Measurements from ENCODE around the gene FGD5.

FGD5 gene

DNA sequence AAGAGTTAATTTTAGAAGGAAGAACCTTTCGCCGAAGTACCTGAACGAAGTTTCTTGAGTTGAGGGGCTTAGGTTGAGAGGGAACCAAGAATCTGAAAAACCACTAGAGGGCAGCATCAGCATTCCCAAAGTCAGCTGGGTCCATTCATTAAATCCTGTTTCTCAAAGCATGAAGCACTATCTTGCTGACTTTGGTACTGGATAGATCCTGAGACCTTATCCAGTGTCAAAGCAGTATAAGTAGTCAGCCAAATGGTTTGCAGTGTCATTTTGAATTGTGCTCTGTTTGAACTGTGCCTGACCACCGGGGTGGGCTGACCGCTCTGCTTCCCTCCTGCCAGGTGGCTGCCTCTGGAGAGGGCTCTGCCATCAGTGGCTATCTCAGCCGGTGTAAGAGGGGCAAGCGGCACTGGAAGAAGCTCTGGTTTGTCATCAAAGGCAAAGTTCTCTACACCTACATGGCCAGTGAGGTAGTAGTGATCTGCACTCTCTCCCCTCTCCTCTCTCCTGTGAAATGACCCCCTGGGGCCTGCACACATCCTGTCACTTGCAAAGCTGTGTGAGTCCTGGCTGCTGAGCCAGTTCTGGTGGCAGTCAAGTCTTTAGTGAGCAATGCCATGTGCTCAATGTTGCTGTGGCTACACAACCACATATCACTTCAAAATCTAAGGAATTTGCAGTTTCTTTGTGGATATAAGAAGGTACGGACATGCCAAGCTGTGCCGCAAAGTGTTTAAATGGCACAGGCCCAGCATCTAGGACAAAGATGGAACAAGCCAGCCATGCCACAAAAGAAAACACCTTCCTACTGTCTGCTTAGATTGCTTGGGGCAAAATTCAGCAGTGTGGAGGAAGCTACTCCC is 107.2 kb downstream of the FGD5 start:
- TF ChIP-seq GATA2 (IDR thresholded peaks at IDR 0.05; ENCODE audit: low read depth, low read length) (no peak), GATA3 (IDR thresholded peaks at IDR 0.05; ENCODE audit: low read depth, low read length) (no peak)

DNA sequence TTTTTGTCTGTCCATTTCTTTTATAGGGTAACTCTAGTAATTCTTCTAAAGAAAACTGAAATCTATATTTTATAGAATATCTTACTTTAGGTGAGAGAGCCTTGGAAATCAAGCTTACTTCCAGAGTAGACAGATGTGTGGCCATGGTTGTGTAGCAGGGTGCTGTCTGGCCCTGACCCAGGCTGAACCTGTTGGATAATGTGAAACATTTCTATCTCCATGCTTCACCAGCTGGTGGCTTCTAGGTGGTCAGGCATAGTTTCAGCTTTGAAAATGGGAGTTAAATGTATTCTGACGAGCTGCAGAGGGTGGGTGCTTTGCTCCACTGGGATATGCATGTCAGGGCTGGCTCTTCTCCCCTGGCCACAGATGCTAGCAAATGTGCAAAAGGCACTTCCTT is 107.8 kb downstream of the FGD5 start:
- no peak for TF ChIP-seq GATA2 (IDR thresholded peaks at IDR 0.05; ENCODE audit: low read depth, low read length)
- TF ChIP-seq GATA3 (IDR thresholded peaks at IDR 0.05; ENCODE audit: low read depth, low read length): no peak

DNA sequence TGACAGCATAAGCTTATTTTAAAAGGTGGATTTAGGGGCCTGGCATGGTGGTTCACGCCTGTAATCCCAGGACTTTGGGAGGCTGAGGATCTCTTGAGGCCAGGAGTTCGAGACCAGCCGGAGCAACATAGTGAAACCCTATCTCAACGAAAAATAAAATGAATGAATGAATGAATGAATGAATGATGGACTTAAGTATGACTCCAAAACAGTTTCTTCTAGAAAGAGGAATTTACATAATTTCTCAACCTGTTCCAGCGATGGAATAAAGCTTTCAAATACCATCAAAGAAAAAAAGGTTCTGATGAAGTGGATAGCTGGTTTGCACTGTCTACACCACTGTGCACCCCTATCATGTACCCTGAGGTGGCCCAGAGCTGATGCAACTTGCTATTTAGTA is 108.5 kb downstream of the FGD5 start:
- TF ChIP-seq GATA3 (IDR thresholded peaks at IDR 0.05; ENCODE audit: low read depth, low read length) (no peak), GATA2 (IDR thresholded peaks at IDR 0.05; ENCODE audit: low read depth, low read length) (no peak)

DNA sequence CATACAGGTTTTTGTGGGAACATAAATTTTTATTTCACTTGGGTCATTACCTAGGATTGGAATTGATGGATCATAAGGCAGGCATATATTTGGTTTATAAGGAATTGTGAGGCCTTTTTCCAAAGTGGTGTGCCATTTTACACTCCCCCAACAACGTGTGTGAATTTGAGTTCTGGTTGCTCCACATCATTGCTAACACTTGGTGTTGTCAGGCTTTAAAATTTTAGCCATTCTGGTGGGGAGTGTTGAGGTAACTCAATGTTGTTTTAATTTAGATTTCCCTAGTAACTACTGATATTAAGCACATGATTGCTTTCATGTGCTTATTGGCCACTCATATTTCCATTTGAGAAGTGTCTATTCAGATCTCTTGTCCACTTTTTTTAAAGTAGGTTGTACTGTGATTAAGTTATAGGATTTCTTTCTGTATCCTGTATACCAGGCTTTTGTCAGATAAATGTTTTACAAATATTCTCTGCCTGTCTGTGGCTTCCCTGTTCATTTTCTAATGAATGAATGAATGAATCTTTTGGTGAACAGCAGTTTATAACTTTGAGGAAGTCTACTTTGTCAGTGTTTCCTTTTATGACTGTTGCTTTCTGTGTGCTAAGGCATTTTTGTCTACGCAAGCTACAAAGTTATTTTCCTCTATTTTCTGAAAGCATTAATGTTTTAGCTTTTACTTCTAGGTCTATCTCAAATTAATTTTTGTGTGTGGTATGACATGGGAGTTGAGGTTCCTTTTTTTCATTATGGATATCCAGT is 110.7 kb downstream of the FGD5 start:
- TF ChIP-seq GATA3 (IDR thresholded peaks at IDR 0.05; ENCODE audit: low read depth, low read length): no peak
- TF ChIP-seq GATA2 (IDR thresholded peaks at IDR 0.05; ENCODE audit: low read depth, low read length): no peak

DNA sequence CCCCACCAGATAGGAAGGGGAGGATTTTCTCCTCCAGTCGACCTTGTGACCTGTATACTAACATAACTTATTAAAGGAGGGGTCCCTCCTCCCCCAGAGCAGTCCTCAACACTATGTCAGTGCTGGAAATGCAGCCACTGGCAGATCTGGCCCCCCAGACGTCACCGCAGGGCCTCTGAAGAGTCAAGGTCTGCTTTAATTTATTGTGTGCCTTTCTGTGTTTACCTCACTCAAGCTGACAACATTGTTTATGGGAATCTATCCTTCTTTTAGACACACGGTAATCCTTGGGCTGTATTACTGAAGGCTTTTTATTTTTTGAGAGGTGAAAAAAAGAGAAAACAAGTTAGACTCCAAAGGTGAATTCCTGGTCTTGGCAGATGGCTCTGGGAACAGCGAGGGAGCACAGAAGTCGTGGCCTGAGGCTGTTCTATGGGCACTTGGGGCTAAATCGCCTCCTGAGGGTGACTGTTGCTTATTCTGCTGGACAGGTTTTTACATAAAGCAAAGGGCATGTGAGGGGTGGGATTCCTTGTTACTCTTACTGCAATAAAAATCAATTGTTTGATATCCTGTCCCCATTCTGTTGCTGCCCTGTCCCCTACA is 115.2 kb downstream of the FGD5 start:
- TF ChIP-seq GATA2 (IDR thresholded peaks at IDR 0.05; ENCODE audit: low read depth, low read length) (no peak), GATA3 (IDR thresholded peaks at IDR 0.05; ENCODE audit: low read depth, low read length) (no peak)

DNA sequence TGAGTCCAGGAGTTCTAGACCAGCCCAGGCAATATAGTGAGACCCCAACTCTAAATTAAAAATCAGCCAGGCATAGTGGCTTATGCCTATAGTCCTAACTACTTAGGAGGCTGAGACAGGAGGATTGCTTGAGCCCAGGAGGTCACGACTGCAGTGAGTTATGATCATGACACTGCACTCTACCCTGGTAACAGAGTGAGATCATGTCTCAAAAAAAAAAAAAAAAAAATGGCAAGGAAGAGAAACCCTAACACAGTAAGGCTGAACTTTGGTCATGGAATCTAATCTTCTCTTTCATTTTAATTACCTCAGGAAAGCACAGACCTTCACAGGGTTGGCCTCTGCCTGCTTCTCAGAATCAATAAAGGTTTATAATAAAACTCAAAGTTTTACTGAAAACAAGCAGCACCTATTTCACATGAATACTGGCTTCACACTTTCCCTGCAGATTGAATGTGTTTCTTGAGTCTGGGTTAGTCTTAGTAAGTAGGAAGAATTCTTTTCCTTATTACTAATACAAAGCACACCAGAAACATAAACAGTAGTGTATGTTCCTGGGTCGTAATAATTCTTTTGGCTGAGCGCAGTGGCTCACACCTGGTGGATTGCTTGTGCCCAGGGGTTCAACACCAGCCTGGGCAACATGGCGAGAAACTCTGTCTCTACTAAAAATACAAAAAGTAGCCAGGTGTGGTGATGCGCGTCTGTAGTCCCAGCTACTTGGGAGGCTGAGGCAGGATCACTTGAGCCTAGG is 117.0 kb downstream of the FGD5 start:
- TF ChIP-seq GATA3 (IDR thresholded peaks at IDR 0.05; ENCODE audit: low read depth, low read length): no peak
- no peak for TF ChIP-seq GATA2 (IDR thresholded peaks at IDR 0.05; ENCODE audit: low read depth, low read length)

DNA sequence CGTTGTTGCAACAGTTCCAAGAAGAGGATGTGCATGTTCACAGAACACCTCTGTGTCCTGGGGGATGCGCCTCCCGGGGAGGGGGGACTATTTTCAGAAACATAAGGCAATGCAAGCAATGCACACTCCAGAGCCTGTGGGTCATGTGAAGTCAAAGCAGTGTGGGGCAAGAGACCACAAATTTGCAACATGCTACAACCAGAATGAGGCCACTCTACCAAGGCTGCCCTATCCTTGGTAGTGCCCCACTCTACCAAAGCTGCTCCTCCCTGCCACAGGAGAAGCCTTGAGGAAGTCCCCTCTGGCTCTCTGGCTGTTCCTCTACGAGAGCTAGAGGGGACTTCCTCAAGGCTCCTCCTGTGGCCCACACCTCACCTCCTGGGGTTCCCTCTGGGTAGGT is 120.2 kb downstream of the FGD5 start:
- no peak for TF ChIP-seq GATA2 (IDR thresholded peaks at IDR 0.05; ENCODE audit: low read depth, low read length)
- no peak for TF ChIP-seq GATA3 (IDR thresholded peaks at IDR 0.05; ENCODE audit: low read depth, low read length)

DNA sequence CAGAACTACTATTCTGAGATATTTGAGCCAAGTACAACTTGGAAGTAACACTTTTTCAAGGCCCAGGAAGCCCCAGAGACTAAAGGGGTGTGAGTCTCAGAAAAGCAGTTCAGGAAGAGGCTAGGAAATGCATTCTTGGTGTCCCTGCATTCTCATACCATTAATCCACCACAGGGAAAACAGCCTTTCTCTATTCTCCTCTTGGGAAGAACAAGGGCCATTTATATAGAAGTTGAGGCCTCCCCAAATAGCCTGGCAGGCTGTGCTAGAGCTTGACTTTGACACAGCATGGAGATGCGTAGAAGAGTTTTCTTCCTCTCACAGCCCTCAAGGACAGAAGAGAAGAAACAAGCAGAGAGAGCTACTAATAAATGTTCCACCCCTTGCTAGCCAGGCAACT is 123.1 kb downstream of the FGD5 start:
- TF ChIP-seq GATA2 (IDR thresholded peaks at IDR 0.05; ENCODE audit: low read depth, low read length): no peak
- TF ChIP-seq GATA3 (IDR thresholded peaks at IDR 0.05; ENCODE audit: low read depth, low read length): no peak

DNA sequence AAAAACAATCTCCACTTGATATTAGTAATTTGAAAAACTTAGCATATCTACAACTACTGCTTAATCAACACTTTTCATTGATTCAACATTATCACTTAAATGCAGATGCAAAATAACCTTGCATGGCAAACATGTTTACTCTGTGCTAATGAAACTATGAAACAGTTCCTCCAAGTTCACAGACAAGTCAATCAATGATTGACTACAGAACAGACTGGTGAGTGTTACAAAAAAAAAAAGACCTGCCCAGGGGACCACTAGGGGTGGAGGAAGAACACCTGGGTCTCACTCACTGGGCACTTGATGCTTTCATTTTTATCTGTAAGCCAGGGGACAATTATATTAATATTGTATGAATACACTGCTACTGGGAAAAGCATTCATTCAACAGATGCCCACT is 124.3 kb downstream of the FGD5 start:
- TF ChIP-seq GATA2 (IDR thresholded peaks at IDR 0.05; ENCODE audit: low read depth, low read length) (no peak), GATA3 (IDR thresholded peaks at IDR 0.05; ENCODE audit: low read depth, low read length) (no peak)

DNA sequence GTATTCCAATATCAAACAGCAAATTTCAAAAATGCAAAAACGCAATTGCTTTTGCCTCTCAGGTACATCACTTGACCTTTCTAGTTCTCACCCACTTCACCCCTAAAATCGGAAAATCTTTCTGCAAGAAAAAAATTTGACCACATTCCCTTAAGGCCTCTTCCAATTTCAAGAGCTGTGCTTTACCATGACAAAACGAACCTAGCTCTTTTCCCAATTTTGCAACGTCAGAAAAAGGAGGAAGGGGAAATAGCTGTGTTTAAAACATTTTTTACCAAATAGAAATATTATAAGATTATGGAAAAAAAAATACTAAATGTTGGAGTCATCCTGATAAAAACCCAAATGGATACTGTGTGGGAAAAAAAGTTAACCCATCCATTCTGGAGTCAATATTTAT is 127.5 kb downstream of the FGD5 start:
- no peak for TF ChIP-seq GATA2 (IDR thresholded peaks at IDR 0.05; ENCODE audit: low read depth, low read length)
- no peak for TF ChIP-seq GATA3 (IDR thresholded peaks at IDR 0.05; ENCODE audit: low read depth, low read length)

DNA sequence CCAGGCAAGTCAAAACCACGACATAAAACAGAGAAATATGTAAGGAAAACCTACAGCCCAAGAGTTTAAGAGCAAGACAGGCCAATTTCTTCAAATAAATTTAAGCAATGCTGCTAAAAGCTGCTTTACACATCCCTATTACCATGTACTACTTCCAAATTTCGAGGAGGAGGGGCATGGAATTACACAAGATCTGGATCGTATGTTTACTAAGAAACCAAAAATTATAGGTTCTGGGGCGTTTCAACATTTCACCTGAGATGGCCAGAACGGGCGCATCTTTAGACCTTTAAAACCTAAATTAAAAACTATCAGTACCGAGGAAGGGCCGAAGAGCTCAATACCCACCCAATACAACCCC is 128.0 kb downstream of the FGD5 start:
- TF ChIP-seq GATA3 (IDR thresholded peaks at IDR 0.05; ENCODE audit: low read depth, low read length) (no peak), GATA2 (IDR thresholded peaks at IDR 0.05; ENCODE audit: low read depth, low read length) (no peak)

DNA sequence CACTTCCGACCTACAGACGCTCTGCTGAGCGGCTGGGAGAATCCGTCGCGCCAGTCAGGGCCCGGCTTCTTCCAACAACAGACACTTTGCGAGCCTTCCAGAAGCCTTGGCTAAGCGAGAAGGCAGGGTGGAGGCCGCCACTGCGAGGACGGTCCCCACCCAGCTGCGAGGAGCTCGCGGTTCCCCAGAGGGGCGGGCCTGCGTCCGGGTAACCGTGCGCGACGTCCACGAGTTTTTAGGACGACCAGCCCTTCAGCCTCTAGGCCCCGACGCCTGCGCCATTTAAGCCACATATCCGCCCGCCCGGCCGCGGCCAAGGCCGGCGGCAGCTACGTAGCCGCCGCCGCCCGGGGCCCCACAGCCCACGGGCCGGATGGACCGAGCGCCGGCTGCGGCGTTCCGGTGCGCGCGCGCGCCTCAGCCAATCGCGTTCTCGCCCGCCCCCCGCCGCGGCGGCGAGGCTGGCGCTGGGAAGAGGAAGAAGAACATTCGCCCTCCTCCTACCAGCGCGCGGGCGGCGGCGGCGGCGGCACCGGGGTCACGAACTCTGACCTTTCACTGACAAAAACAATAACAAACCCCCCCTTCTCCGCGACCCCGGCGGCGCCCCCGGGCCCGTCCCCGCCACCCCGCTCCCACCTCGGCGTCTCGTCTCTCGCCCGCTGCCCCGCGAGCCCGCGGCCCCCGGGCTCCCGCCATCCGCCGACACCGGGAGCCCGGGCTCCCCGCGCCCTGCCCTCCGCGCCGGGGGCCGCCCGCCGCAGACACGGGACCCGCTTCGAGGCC is 128.5 kb downstream of the FGD5 start, which contains the start of gene NR2C2:
Gene NR2C2, plus strand, starts transcription at position 484 of the 786 bp plus-strand sequence. CDS start 56,332 bp downstream, outside the sequence.
- TF ChIP-seq GATA2 (IDR thresholded peaks at IDR 0.05; ENCODE audit: low read depth, low read length) (no peak), GATA3 (IDR thresholded peaks at IDR 0.05; ENCODE audit: low read depth, low read length) (no peak)
